GM19238 (cell line): ENCODE results near the gene SCAPER.
A peak's percentile ranks its signal among the peaks of the same experiment; 100 is the strongest.
"Not testable (repeated sequence)": the region's sequence is repeated elsewhere in the genome, so short reads cannot be mapped to it uniquely, and the experiment has no call there.

Source experiments
- DNase-seq: peaks from one replicate; pipeline ENCODE4 v3.0.0; 2011; ENCODE audit warnings: low spot score; ENCODE audit not compliant: insufficient read length

SCAPER gene

DNA sequence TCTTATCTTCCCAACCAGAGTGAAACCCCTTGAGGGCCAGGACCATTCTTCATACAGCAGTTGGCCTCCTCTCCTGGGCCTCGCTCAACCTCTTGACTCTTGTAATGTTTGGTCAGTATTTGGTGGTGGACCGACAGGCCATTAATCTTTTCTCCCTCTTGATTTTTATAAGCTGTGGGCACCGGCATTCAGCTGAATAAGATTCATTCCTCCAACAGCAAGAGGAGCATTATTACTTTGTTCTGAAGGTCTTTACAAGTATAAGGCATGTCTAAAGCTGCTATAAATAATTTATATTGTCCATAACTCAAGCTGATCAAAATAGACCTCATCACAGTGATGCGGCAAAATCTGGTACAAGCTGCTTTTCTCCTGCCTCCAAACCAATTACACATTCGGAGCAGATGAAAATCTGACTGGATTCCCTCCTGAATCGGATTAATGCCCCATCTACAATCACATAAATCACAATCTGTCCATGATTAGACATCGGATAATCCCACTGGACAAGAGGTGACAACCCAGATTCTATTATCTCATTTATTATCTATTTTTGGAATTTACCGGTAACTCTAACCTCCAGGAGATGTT lies 576.9 kb downstream of the SCAPER start:
- no peak for DNase-seq

DNA sequence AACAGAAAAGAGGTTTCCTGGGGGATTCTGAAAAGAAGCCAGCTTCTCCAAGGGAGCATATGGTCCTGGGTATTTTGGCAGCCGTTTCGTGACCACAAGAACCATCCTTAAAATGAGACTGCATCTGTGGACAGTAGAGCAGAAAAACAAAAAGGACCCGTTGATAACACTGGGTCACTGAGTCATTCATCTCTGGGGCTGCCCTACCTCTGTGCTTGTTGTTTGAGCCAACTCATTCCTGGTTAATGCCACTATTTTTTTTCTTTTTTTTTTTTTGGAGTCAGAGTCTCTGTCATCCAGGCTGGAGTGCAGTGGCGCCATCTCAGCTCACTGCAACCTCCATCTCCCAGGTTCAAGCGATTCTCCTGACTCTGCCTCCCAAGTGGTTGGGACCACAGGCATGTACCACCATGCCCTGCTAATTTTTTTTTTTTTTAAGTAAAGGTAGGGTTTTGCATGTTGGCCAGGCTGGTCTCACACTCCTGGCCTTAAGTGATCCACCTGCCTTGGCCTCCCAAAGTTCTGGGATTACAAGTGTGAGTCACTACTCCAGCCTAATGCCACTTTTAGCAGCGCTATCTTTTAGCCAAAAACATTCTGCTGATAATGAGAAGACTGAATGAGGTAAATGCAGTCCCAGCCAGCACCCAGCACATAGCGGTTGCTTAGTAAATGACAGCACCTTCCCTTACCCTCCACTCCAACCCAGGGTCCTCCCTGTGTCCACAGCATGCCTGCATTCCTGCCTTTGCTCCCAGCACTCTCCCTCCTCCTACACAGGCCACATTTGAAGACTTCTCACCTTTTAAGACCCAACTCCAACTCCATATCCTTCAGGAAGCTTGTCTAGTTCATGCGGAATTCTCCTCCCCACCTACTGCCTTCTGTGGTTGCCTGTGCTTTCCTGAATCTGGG lies 577.7 kb downstream of the SCAPER start:
- DNase-seq, result no peak

DNA sequence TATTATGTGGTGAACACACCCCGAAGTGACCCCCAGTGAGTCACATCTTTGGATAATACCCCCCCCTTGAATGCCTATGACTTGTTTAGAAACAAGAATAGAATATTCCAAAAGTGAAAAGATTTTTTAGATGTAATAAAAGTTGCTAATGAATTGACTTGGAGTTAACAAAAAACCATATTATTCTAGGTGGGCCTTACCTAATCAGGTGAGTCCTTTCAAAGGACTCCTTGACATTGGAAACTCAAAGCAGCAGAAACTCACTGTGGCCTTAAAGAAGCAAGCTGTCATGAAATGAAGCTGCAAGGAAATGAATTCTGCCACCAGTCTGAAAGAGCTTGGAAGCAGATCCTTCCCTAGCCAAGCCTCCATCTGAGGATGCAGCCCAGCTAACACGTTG lies 579.4 kb downstream of the SCAPER start:
- no peak for DNase-seq

- no peak for DNase-seq
These were observed 581.1 kb downstream of the SCAPER start for GRCh38 chr15:76324066-76324465.

GRCh38 chr15:76321602-76322001 lies 583.5 kb downstream of the SCAPER start:
- DNase-seq, result no peak

- DNase-seq, result no peak
These were observed 584.0 kb downstream of the SCAPER start for GRCh38 chr15:76321171-76321570.

DNA sequence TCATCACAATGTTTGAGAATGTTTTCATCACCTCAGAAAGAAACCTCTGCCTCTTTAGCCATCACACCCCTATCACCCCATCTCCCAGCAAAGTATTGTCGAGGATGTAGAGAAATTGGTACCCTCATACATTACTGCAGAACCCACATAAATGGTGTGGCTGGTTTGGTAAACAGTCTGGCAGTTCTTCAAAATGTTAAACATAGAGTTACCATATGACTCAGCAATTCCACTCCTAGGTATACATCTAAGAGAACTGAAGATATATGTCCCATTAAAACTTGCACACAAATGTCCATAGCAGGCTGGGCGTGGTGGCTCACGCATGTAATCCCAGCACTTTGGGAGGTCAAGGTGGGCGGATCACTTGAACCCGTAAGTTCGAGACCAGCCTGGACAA lies 585.1 kb downstream of the SCAPER start:
- DNase-seq, result no peak

DNA sequence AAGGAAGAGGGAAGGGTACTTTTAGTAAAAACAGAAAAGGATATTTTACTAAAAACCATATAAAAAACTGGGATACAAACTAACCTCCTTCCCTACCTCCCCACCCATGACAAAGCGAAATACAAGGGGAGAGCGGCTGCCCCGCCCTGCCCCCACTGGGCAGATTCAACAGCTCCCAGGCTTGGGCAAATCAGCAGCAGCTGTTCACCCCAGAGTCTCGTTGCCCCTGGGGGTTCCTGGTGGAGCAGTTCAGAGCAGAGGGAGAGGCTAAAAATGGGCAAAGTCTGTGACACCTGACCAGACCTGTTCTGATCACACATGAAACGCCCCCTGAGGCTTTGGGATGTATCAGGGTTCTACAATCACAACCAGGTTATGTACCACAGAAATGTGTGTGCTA lies 591.4 kb downstream of the SCAPER start:
- no peak for DNase-seq

DNA sequence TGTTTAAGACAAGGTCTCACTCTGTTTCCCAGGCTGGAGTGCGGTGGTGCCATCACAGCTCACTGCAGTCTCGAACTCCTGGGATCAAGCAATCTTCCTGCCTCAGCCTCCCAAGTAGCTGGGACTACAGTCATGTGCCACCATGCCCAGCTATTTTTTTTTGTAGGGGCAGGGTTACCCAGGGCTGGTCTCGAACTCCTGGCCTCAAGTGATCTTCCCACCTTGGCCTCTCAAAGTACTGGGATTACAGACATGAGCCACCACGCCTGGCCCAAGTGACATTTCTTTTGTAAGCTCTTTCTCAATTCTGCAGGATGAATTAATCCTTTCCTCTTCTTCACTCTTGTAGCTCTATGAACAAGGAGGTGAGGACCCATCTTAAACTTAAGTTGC lies 592.0 kb downstream of the SCAPER start:
- not testable (repeated sequence) for DNase-seq

GRCh38 chr15:76312540-76313174 lies 592.5 kb downstream of the SCAPER start:
- no peak for DNase-seq

GRCh38 chr15:76311100-76311953 lies 593.8 kb downstream of the SCAPER start, which contains the start of gene ETFA:
TSS of gene ETFA (minus strand) at chr15:76311469. CDS start at chr15:76311388, 81 bp downstream.
- DNase-seq, result peak; percentile 98

GRCh38 chr15:76310475-76311099 lies 594.6 kb downstream of the SCAPER start:
- DNase-seq, result no peak

DNA sequence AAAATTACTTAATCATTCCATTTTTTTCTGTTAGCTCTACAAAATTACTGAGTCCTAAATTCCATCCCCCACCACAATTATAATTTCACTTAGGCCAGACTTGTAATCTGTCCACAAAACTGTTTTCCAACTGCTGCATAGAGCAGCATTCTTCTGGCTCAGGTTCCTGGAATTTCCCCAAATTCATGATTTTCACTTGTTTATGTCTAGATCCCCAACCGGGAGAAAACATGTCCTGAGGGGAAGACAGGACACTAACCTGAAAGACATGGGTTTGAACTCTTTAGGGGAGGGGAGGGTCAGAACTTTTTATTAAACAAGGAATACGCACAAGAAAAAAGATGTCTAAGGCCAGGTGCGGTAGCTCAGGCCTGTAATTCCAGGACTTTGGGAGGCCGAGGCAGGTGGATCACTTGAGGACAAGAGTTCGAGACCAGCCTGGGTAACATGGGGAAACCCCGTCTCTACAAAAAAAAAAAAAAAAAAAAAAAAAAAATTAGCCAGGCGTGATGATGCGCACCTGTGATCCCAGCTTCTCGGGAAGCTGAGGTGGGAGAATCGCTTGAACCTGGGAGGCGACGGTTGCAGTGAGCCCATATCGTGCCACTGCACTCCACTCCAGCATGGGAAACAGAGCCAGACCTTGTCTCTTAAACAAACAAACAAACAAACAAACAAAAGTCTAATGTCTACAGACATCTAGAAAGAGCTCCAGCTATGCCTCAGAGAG lies 595.4 kb downstream of the SCAPER start:
- no peak for DNase-seq

GRCh38 chr15:76303909-76304308 lies 601.2 kb downstream of the SCAPER start:
- no peak for DNase-seq

DNA sequence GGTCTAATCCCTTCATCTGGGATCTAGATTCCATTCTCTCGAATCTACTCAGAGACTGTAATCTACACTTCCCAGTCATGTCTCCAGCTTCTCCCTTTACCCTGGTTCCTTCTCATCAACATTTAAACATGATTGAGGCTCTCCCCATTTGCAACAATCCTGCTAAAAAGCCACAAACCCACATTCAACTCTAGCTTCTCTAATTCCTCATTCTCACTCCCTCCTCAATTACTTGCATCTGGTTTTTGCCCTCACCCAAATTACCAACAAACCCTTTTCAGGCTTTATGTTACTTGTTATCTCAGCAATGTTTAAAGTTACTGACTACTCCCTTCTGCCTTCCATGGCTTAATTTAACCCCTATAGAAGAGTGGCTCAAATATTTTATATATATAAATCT lies 605.4 kb downstream of the SCAPER start:
- no peak for DNase-seq

DNA sequence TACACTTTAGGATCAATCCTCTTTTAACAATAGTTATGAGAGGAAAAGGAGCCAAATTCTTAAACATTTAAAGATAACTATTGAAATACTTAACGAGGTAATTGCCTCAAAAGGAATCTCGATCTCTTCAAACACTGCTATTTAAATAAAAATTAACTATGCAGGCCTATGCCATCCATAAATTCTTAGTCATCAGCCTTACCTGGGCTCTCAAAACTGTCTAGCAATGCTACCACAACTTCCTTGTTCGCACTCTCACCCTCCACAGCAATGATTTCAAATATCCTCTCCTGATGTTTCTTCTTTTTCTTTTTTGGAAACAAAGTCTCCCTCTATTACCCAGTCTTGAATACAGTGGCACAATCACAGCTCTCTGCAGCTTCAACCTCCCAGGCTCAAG lies 606.2 kb downstream of the SCAPER start:
- DNase-seq, result no peak

DNA sequence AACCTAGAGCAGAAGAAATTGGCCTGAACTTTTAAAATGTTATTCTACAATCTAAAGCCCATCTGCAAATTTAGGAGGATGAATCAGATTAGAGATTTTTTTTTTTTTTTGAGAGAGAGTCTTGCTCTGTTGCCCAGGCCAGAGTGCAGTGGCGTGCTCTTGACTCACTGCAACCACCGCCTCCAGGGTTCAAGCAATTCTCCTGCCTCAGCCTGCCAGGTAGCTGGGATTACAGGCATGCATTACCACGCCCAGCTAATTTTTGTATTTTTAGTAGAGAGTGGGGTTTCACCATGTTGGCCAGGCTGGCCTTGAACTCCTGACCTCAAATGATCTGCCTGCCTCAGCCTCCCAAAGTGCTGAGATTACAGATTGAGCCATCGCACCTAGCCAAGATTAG lies 607.2 kb downstream of the SCAPER start:
- not testable (repeated sequence) for DNase-seq
